ENCODE measurements around the gene LRRK2. TPM values are rescaled to one million over a fixed set of nuclear protein-coding genes. Genes with fewer than 3 reads are reported as not detected.

The LRRK2 gene
- total and polyA plus RNA-seq, 10 of the 15 experiments (the other 5 are each of a cell fraction or from before 2014, with no cell fraction given) = 0.80 to 32.6 (median 1.4) TPM

GRCh38 chr12:40228727-40229126 is 3.9 kb downstream of the LRRK2 start:
- no peak for DNase-seq (ENCODE audit: low read depth, low spot score)
- no peak overlapping the region for H3K4me2 ChIP-seq (ENCODE audit: control insufficient read depth, insufficient read depth)
- in situ Hi-C loops (cut with MboI) (loop anchor here (5.0 kb wide), 1 partner anchor 61 kb away; no protein-coding TSS in a partner anchor), intact Hi-C loops (cut with micrococcal nuclease; ENCODE audit: unreplicated experiment) (loop anchor here (5.0 to 10.0 kb wide), 2 partner anchors 111 to 614 kb away; partner anchors contain the start of gene ABCD2)
- WGBS (ENCODE audit: insufficient coverage, insufficient replicate concordance, low lambda C conversion rate, missing lambda C conversion rate) = 75% methylated on average over 3 of the region's 3 CpGs
- H4K20me1 ChIP-seq (ENCODE audit: control insufficient read depth, insufficient read depth) = no peaks in the 10 kb centered on the region
- peaks cover 0 to 6% of the 10 kb centered on the region in 2 experiments; a peak in 1 of 4 replicates for H3K27me3 ChIP-seq (replicated peaks in 1 of 2; ENCODE audit: control insufficient read depth in 2 of 2, insufficient read depth in 2 of 2, low read length in 1 of 2)
- no TSS peak for BruUV-seq (replicated peaks)
- ATAC-seq = peak; percentile 9; the same call in 2 of the 3 replicates
- no peaks in the 10 kb centered on the region for H3K79me2 ChIP-seq (ENCODE audit: control insufficient read depth, insufficient read depth, low read length)
- H3K27ac ChIP-seq (ENCODE audit: control insufficient read depth, insufficient read depth) = no peak overlapping the region
- no peak overlapping the region for H3K9ac ChIP-seq (ENCODE audit: control insufficient read depth, insufficient read depth, low read length)
- H3K4me3 ChIP-seq = no peak overlapping the region
- H3K9me3 ChIP-seq (replicated peaks; ENCODE audit: control insufficient read depth, insufficient read depth, low read length) = no peaks in the 10 kb centered on the region; the same call in 2 of the 3 replicates
- POLR2A ChIA-PET = interaction anchor here (0.7 to 3.1 kb wide), 6 partner anchors 20 to 126 kb away, joined by 3 to 23 read pairs (median 5); no protein-coding TSS in a partner anchor
- no peak for FAIRE-seq
- SMC1A ChIA-PET (ENCODE audit: uncharacterized antibody, unreplicated experiment) = interaction anchor here (0.7 to 7.6 kb wide), 22 partner anchors 9 to 111 kb away, joined by 3 to 65 read pairs (median 6); no protein-coding TSS in a partner anchor
- H2AFZ ChIP-seq (ENCODE audit: control insufficient read depth, low read depth, low read length) = no peak overlapping the region
- H3K36me3 ChIP-seq (ENCODE audit: control insufficient read depth in 2 of 2, insufficient read depth in 2 of 2, low read length in 1 of 2) = no peaks in the 10 kb centered on the region
- TF ChIP-seq NBN (IDR thresholded peaks at IDR 0.05) (no peak), YY1 (IDR thresholded peaks at IDR 0.05; ENCODE audit: low read depth, low read length) (no peak), DPF2 (IDR thresholded peaks at IDR 0.05) (peak; percentile 14; the same call in 1 of the 2 replicates), SREBF1 (IDR thresholded peaks at IDR 0.05; ENCODE audit: low read length) (no peak), SMARCA5 (IDR thresholded peaks at IDR 0.05) (0 out of 2 replicates have a peak, but pooled peaks have one; percentile 45)
- CTCF ChIA-PET = interaction anchor here (0.8 to 2.7 kb wide), 8 partner anchors 11 to 121 kb away, joined by 3 to 13 read pairs (median 4); no protein-coding TSS in a partner anchor
- RAD21 ChIA-PET (ENCODE audit: unreplicated experiment) = interaction anchor here (0.7 to 5.2 kb wide), 14 partner anchors 9 to 111 kb away, joined by 3 to 40 read pairs (median 10); no protein-coding TSS in a partner anchor
- peaks cover 22% of the 10 kb centered on the region for H3K4me1 ChIP-seq (ENCODE audit: control insufficient read depth, insufficient read depth, low read length)
